Smooth muscle cell (in vitro differentiated cells): ENCODE results near the gene WDPCP. TPM values are rescaled to one million over a fixed set of nuclear protein-coding genes. Genes with fewer than 3 reads are reported as not detected.
A peak's percentile ranks its signal among the peaks of the same experiment; 100 is the strongest.

Experiments used
- DNase-seq: peaks from one replicate; lab custom pipeline; 2025; ENCODE audit not compliant: unreplicated experiment; lab: John Stamatoyannopoulos, UW
- H2AFZ ChIP-seq: fragments of 200-600 bp; sonication (generic); 2 replicates; pipeline ENCODE4 v1.6.0; 2016; ENCODE audit warnings: antibody characterized with exemption, low read depth, mild to moderate bottlenecking
- H3F3A ChIP-seq: fragments of 200-600 bp; sonication (generic); 2 replicates; pipeline ENCODE4 v1.6.0; 2017; ENCODE audit warnings: antibody characterized with exemption, low read depth
- H3K27ac ChIP-seq: fragments of 200-600 bp; sonication (generic); 2 replicates; pipeline ENCODE4 v1.5.1; 2016; ENCODE audit warnings: low read depth, mild to moderate bottlenecking
- H3K27me3 ChIP-seq: fragments of 200-600 bp; sonication (generic); 2 replicates; pipeline ENCODE4 v1.6.1; 2016; ENCODE audit warnings: low read depth, mild to moderate bottlenecking
- H3K36me3 ChIP-seq: fragments of 200-600 bp; sonication (generic); 2 replicates; pipeline ENCODE4 v1.5.1; 2016; ENCODE audit warnings: low read depth
- H3K4me1 ChIP-seq: fragments of 200-600 bp; sonication (generic); 2 replicates; pipeline ENCODE4 v1.5.1; 2016; ENCODE audit warnings: low read depth
- H3K4me2 ChIP-seq: fragments of 200-600 bp; sonication (generic); 2 replicates; pipeline ENCODE4 v1.6.0; 2016; ENCODE audit warnings: mild to moderate bottlenecking
- H3K4me3 ChIP-seq: fragments of 200-600 bp; sonication (generic); 2 replicates; pipeline ENCODE4 v1.5.1; 2016; ENCODE audit warnings: mild to moderate bottlenecking
- H3K79me2 ChIP-seq: fragments of 200-600 bp; sonication (generic); 2 replicates; pipeline ENCODE4 v1.6.0; 2016; ENCODE audit warnings: low read depth, mild to moderate bottlenecking
- H3K9ac ChIP-seq: fragments of 200-600 bp; sonication (generic); 2 replicates; pipeline ENCODE4 v1.6.0; 2016; ENCODE audit warnings: low read depth
- H3K9me3 ChIP-seq: fragments of 200-600 bp; sonication (generic); replicated peaks from 2 replicates; pipeline ENCODE4 v1.5.1; 2016; ENCODE audit warnings: low read depth
- H4K20me1 ChIP-seq: fragments of 200-600 bp; sonication (generic); 2 replicates; pipeline ENCODE4 v1.6.0; 2016; ENCODE audit warnings: low read depth
- WGBS: methylation state at CpG from one replicate; pipeline ENCODE4 v1.1.7; 2016; ENCODE audit warnings: low lambda C conversion rate; 5-methylcytosine and 5-hydroxymethylcytosine counted together
- polyA plus RNA-seq: library from polyadenylated mRNA; unstranded; fragments of >200 nt; fragmentation: Nextera tagmentation; extraction: Ambion mirVana; gene quantifications from 2 replicates; pipeline ENCODE4 v1.2.1, GENCODE V29; 2016
- total RNA-seq: library from RNA; depleted of rRNA; stranded (reverse); fragments of >200 nt; gene quantifications from 2 replicates; pipeline ENCODE4 v1.2.3, GENCODE V29; 2014
- TF ChIP-seq, protein P1 (sequence below): fragments of 200-600 bp; sonication (generic); IDR thresholded peaks from 2 replicates; pipeline ENCODE4 v1.5.1; 2017; ENCODE audit warnings: borderline replicate concordance, mild to moderate bottlenecking, antibody characterized with exemption; ENCODE audit not compliant: insufficient read depth, poor library complexity, severe bottlenecking

Gene WDPCP
- total and polyA plus RNA-seq, 2 experiments from 2014 or later, result 7.5 to 8.1 TPM

- Histone ChIP-seq H3K27ac (no peak overlapping the region), H4K20me1 (no peaks in the 10 kb centered on the region), H3K9me3 (no peaks in the 10 kb centered on the region), H3F3A (no peaks in the 10 kb centered on the region), H3K9ac (no peak overlapping the region), H3K79me2 (no peaks in the 10 kb centered on the region), H3K4me1 (peaks cover 19% of the 10 kb centered on the region), H2AFZ (no peak overlapping the region), H3K27me3 (no peaks in the 10 kb centered on the region), H3K4me3 (no peak overlapping the region), H3K4me2 (no peak overlapping the region), H3K36me3 (no peaks in the 10 kb centered on the region)
- TF ChIP-seq, protein P1, sequence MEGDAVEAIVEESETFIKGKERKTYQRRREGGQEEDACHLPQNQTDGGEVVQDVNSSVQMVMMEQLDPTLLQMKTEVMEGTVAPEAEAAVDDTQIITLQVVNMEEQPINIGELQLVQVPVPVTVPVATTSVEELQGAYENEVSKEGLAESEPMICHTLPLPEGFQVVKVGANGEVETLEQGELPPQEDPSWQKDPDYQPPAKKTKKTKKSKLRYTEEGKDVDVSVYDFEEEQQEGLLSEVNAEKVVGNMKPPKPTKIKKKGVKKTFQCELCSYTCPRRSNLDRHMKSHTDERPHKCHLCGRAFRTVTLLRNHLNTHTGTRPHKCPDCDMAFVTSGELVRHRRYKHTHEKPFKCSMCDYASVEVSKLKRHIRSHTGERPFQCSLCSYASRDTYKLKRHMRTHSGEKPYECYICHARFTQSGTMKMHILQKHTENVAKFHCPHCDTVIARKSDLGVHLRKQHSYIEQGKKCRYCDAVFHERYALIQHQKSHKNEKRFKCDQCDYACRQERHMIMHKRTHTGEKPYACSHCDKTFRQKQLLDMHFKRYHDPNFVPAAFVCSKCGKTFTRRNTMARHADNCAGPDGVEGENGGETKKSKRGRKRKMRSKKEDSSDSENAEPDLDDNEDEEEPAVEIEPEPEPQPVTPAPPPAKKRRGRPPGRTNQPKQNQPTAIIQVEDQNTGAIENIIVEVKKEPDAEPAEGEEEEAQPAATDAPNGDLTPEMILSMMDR, result no peak
- no peak for DNase-seq
- 93% methylated on average over 2 of the region's 2 CpGs for whole genome bisulfite sequencing
These were observed 31.1 kb upstream of the WDPCP start for GRCh38 chr2:63619328-63619727.

GRCh38 chr2:63617366-63617765, 29.1 kb upstream of the WDPCP start:
- Histone ChIP-seq H3K79me2 (no peaks in the 10 kb centered on the region), H3K9ac (no peak overlapping the region), H3K27ac (no peak overlapping the region), H3K4me2 (no peak overlapping the region), H3K36me3 (no peaks in the 10 kb centered on the region), H2AFZ (no peak overlapping the region), H3K27me3 (no peaks in the 10 kb centered on the region), H3K4me3 (no peak overlapping the region), H3K4me1 (peaks cover 31% of the 10 kb centered on the region), H3K9me3 (no peaks in the 10 kb centered on the region), H3F3A (peaks cover 5% of the 10 kb centered on the region), H4K20me1 (no peaks in the 10 kb centered on the region)
- 74% methylated on average over 1 of the region's 1 CpG for WGBS
- DNase-seq, result no peak
- TF ChIP-seq, protein P1, result no peak

- WGBS, result 32% methylated on average over 9 of the region's 9 CpGs
- Histone ChIP-seq H3K9me3 (no peaks in the 10 kb centered on the region), H4K20me1 (no peaks in the 10 kb centered on the region), H3F3A (peaks cover 5% of the 10 kb centered on the region), H3K4me3 (peak overlapping the region; percentile 26), H3K4me1 (peaks cover 31% of the 10 kb centered on the region), H3K9ac (peak overlapping the region; percentile 79), H3K79me2 (no peaks in the 10 kb centered on the region), H3K36me3 (no peaks in the 10 kb centered on the region), H3K4me2 (peak overlapping the region; percentile 65), H2AFZ (peak overlapping the region; percentile 35), H3K27ac (peak overlapping the region; percentile 91), H3K27me3 (no peaks in the 10 kb centered on the region)
- TF ChIP-seq, protein P1, result no peak
- no peak for DNase-seq
These were observed 27.0 kb upstream of the WDPCP start for GRCh38 chr2:63614983-63615945.
